ENCODE measurements around the gene LYRM4.

- no peak for TF ChIP-seq ZKSCAN3 (CRISPR knock-in tag; IDR thresholded peaks at IDR 0.05)
- TF ChIP-seq ZKSCAN1 (IDR thresholded peaks at IDR 0.05; ENCODE audit: low read depth, low read length): no peak
- TF ChIP-seq CC2D1A (IDR thresholded peaks at IDR 0.05): no peak
- no peak for TF ChIP-seq MYC (IDR thresholded peaks at IDR 0.05; ENCODE audit: low read depth, low read length)
- no peak for TF ChIP-seq MYC (CRISPR knock-in tag; IDR thresholded peaks at IDR 0.05; ENCODE audit: borderline replicate concordance, low read depth)
- TF ChIP-seq CTCF (IDR thresholded peaks at IDR 0.05 in 2 of 3, conservative IDR thresholded peaks at IDR 0.05 in 1 of 3; ENCODE audit: insufficient read depth in 2 of 3, low read depth in 1 of 3, low read length in 3 of 3): no peak
- TF ChIP-seq JUNB (CRISPR knock-in tag; conservative IDR thresholded peaks at IDR 0.05): no peak
- no peak for TF ChIP-seq E2F8 (IDR thresholded peaks at IDR 0.05; ENCODE audit: low read depth, partially characterized antibody)
- TF ChIP-seq PCBP2 (IDR thresholded peaks at IDR 0.05; ENCODE audit: low read depth, low read length, poor library complexity, severe bottlenecking): no peak
- no peak for TF ChIP-seq TEAD4 (IDR thresholded peaks at IDR 0.05; ENCODE audit: low read length)
- no peak for TF ChIP-seq TEAD4 (CRISPR knock-in tag; IDR thresholded peaks at IDR 0.05; ENCODE audit: borderline replicate concordance)
- TF ChIP-seq EZH2 (IDR thresholded peaks at IDR 0.05; ENCODE audit: borderline replicate concordance, low read depth, low read length): no peak
- TF ChIP-seq FOXK1 (CRISPR knock-in tag; IDR thresholded peaks at IDR 0.05; ENCODE audit: borderline replicate concordance): no peak
Measured at GRCh38 chr6:5271926-5272325, 11.2 kb upstream of the LYRM4 start.

Data from K562 (cell line).